K562 (cell line): ENCODE results near the gene CRAT. TPM values are rescaled to one million over a fixed set of nuclear protein-coding genes. Genes with fewer than 3 reads are reported as not detected.

Source experiments
- ATAC-seq: fragments of 200-7000 bp; cut with Tn5 transposase; 3 replicates; pipeline ENCODE4 v1.9.1; 2020; ENCODE audit warnings: moderate library complexity
- BruUV-seq: library from RNA; stranded (reverse); fragments of 400-500 nt; replicated peaks from 2 replicates; lab custom pipeline; 2021; lab: Mats Ljungman, UMichigan
- CTCF ChIA-PET: fragments of 300-600 bp; formaldehyde crosslinking; extraction: SDS; loops from one replicate; lab custom pipeline; 2021; ENCODE audit warnings: low intra/inter-chr PET ratio; lab: Yijun Ruan, JAX
- POLR2A ChIA-PET: fragments of 300-600, 350-650 bp; sonication (Branson Sonifier 250); formaldehyde crosslinking; extraction: SDS; loops from one replicate; lab custom pipeline; 2021; ENCODE audit warnings: antibody characterized with exemption, inconsistent platforms; lab: Yijun Ruan, JAX
- DNase-seq, 4 experiments: peaks; one replicate each; pipeline versions ENCODE4 v3.0.0 to v3.0.0-alpha.2; 2011 to 2018; ENCODE audit warnings: low spot score in 3 of 4, mixed read lengths in 3 of 4; ENCODE audit errors: extremely low read depth in 1 of 4
- FAIRE-seq: peaks from 2 replicates; lab custom pipeline; 2011; peaks lifted over from hg19 to GRCh38; lab: Jason Lieb, UNC
- H2AFZ ChIP-seq: 2 replicates; pipeline ENCODE4 v1.6.0; 2011; ENCODE audit warnings: low read depth, low read length, control low read depth, inconsistent platforms
- H3K27ac ChIP-seq: fragments of 200-600 bp; 3 replicates; pipeline ENCODE4 v1.8.0; 2011; ENCODE audit warnings: low read depth, mild to moderate bottlenecking, control low read depth, inconsistent platforms, low read length, moderate library complexity, mixed read lengths; ENCODE audit errors: extremely low read depth
- H3K27me3 ChIP-seq, 2 experiments: fragments of 300-600 bp in 1 of 2; 2 replicates in 1 of 2; 3 replicates in 1 of 2; pipeline versions ENCODE4 v1.6.0 to v1.8.0; 2011; ENCODE audit warnings: inconsistent platforms in 2 of 2, low read length in 2 of 2, mild to moderate bottlenecking in 1 of 2, mixed read lengths in 1 of 2, moderate library complexity in 1 of 2; ENCODE audit not compliant: control insufficient read depth in 2 of 2, insufficient read depth in 2 of 2
- H3K36me3 ChIP-seq: fragments of 300-600 bp; 3 replicates; pipeline ENCODE4 v1.8.0; 2011; ENCODE audit warnings: mild to moderate bottlenecking, low read length, inconsistent platforms; ENCODE audit not compliant: control insufficient read depth, insufficient read depth
- H3K4me1 ChIP-seq, 2 experiments: fragments of 200-600 bp in 1 of 2; replicated peaks in 1 of 2; 2 replicates in 1 of 2; 3 replicates in 1 of 2; pipeline versions ENCODE4 v1.5.1 to v1.8.0; 2011; ENCODE audit warnings: inconsistent platforms in 2 of 2, low read length in 2 of 2, mild to moderate bottlenecking in 1 of 2, mixed read lengths in 1 of 2, moderate library complexity in 1 of 2; ENCODE audit not compliant: control insufficient read depth in 2 of 2, insufficient read depth in 2 of 2
- H3K4me2 ChIP-seq: 2 replicates; pipeline ENCODE4 v1.6.1; 2011; ENCODE audit warnings: low read length, control low read depth, inconsistent platforms, mixed read lengths; ENCODE audit not compliant: insufficient read depth
- H3K4me3 ChIP-seq: fragments of 200-600 bp; sonication (generic), shearing (Covaris generic); 2 replicates; pipeline ENCODE4 v1.5.1; 2016; ENCODE audit warnings: control low read depth, inconsistent platforms
- H3K79me2 ChIP-seq: fragments of 200-600 bp; 3 replicates; pipeline ENCODE4 v1.8.0; 2011; ENCODE audit warnings: low read length, inconsistent platforms; ENCODE audit not compliant: control insufficient read depth, insufficient read depth
- H3K9ac ChIP-seq, 2 experiments: 2 replicates each; pipeline versions ENCODE4 v1.6.0 to v1.6.1; 2011; ENCODE audit warnings: low read depth in 2 of 2, low read length in 2 of 2, control low read depth in 1 of 2, inconsistent platforms in 1 of 2, mild to moderate bottlenecking in 1 of 2, mixed read lengths in 1 of 2; ENCODE audit not compliant: insufficient read depth in 1 of 2
- H3K9me1 ChIP-seq: one replicate; pipeline ENCODE4 v1.6.0; 2011; ENCODE audit warnings: inconsistent platforms, mild to moderate bottlenecking, low read length, moderate library complexity; ENCODE audit not compliant: control insufficient read depth, insufficient read depth
- H3K9me3 ChIP-seq: replicated peaks from 2 replicates; pipeline ENCODE4 v1.5.1; 2011; ENCODE audit warnings: low read depth, low read length, inconsistent platforms; ENCODE audit not compliant: control insufficient read depth, insufficient read depth
- H4K20me1 ChIP-seq: replicated peaks from 2 replicates; pipeline ENCODE4 v1.6.1; 2011; ENCODE audit warnings: low read length, inconsistent platforms, mixed read lengths; ENCODE audit not compliant: control insufficient read depth, insufficient read depth
- MAFF ChIP-seq: IDR thresholded peaks from 2 replicates; pipeline ENCODE4 v1.6.1; 2012; ENCODE audit warnings: low read length, improper control_type of control experiment
- NBN ChIP-seq: fragments of 450-650 bp; IDR thresholded peaks from 2 replicates; pipeline ENCODE4 v1.6.1; 2016; ENCODE audit warnings: low read depth, mild to moderate bottlenecking
- RAD51 ChIP-seq: fragments of 450-650 bp; IDR thresholded peaks from 2 replicates; pipeline ENCODE4 v1.7.1; 2016; ENCODE audit warnings: low read depth, mild to moderate bottlenecking, borderline replicate concordance
- RBM25 ChIP-seq: fragments of 200-400 bp; formaldehyde crosslinking; IDR thresholded peaks from 2 replicates; pipeline ENCODE4 v1.6.1; 2018; ENCODE audit warnings: low read length, low read depth, moderate library complexity; ENCODE audit not compliant: severe bottlenecking
- ZBTB12 ChIP-seq: fragments of 250-450 bp; sonication (Bioruptor Pico); IDR thresholded peaks from 2 replicates; pipeline ENCODE4 v1.4.0; 2020
- ZNF24 ChIP-seq: fragments of 450-650 bp; IDR thresholded peaks from 2 replicates; pipeline ENCODE4 v1.6.1; 2016
- ZNF384 ChIP-seq: IDR thresholded peaks from 2 replicates; pipeline ENCODE4 v1.6.1; 2012; ENCODE audit warnings: low read depth, low read length, improper control_type of control experiment
- WGBS: fragments of 100-300 bp; shearing (Covaris generic); methylation state at CpG from one replicate; pipeline ENCODE4 v1.1.6; 2016; ENCODE audit warnings: low coverage, mixed read lengths; ENCODE audit not compliant: insufficient coverage; ENCODE audit errors: missing lambda C conversion rate; 5-methylcytosine and 5-hydroxymethylcytosine counted together
- in situ Hi-C: fragments of 300-500 bp; cut with MboI; formaldehyde crosslinking; loops from 4 replicates; pipeline ENCODE4 v1.15.0; 2018; ENCODE audit warnings: inconsistent platforms, mixed read lengths
- intact Hi-C: fragments of 100-400 bp; cut with micrococcal nuclease; formaldehyde crosslinking; loops from 2 replicates; pipeline ENCODE4 v1.14.2; 2022
- polyA plus RNA-seq, 8 experiments: library from polyadenylated mRNA; depleted of rRNA in 4 of 8; stranded (reverse) in 5 of 8; unstranded in 3 of 8; fragments of >200 nt; fragmentation: Nextera tagmentation in 2 of 8; fragmentation: Illumina TruSeq in 1 of 8; extraction: Ambion mirVana in 2 of 8; extraction: Trizol in 1 of 8; gene quantifications; 2 replicates each; pipeline versions ENCODE4 v1.2.1 to v1.2.3, GENCODE V29; 2011 to 2014; ENCODE audit warnings: inconsistent platforms in 1 of 8, missing spikeins in 1 of 8
- total RNA-seq, 7 experiments: library from RNA; depleted of rRNA in 6 of 7; stranded (reverse); fragments of >200 nt in 6 of 7; fragmentation: Illumina TruSeq in 2 of 7; extraction: Trizol in 2 of 7; gene quantifications; 2 replicates each; pipeline versions ENCODE4 v1.2.1 to v1.2.3, GENCODE V29; 2011 to 2021; ENCODE audit warnings: low replicate concordance in 1 of 7

Gene CRAT
- total and polyA plus RNA-seq, 9 of the 15 experiments (the other 6 are each of a cell fraction or from before 2014, with no cell fraction given), result 0.20 to 13.8 (median 5.4) TPM

GRCh38 chr9:129054163-129054851, 56.3 kb downstream of the CRAT start:
- ATAC-seq, result no peak
- H3K4me2 ChIP-seq, result no peak overlapping the region
- H3K9ac ChIP-seq, result no peak overlapping the region
- DNase-seq, result no peak
- no peaks in the 10 kb centered on the region for H3K9me3 ChIP-seq
- H3K36me3 ChIP-seq, result peaks cover 60% of the 10 kb centered on the region; the same call in 2 of the 3 replicates
- no peak overlapping the region for H3K4me3 ChIP-seq
- 0 out of 2 replicates have a peak, but pooled peaks cover 3% of the 10 kb centered on the region for H4K20me1 ChIP-seq
- peaks cover 0 to 3% of the 10 kb centered on the region in 2 experiments; a peak in 1 of 5 replicates for H3K4me1 ChIP-seq
- ChIA-PET CTCF (no interaction called here), POLR2A (interaction anchor here (1.6 kb wide), 1 partner anchor 16 kb away, joined by 5 read pairs; no protein-coding TSS in a partner anchor)
- H3K79me2 ChIP-seq, result no peaks in the 10 kb centered on the region
- no TSS peak for BruUV-seq
- FAIRE-seq, result no peak
- no peaks in the 10 kb centered on the region for H3K9me1 ChIP-seq
- in situ Hi-C loops (no loop called here), intact Hi-C loops (no loop called here)
- WGBS, result 78% methylated on average over 5 of the region's 5 CpGs
- no peak overlapping the region for H3K27ac ChIP-seq
- TF ChIP-seq RAD51 (no peak), NBN (no peak)
- H2AFZ ChIP-seq, result no peak overlapping the region
- H3K27me3 ChIP-seq, result no peaks in the 10 kb centered on the region

- H3K36me3 ChIP-seq, result peaks cover 62% of the 10 kb centered on the region; the same call in 2 of the 3 replicates
- POLR2A ChIA-PET, result interaction anchor here (0.6 to 1.6 kb wide), 2 partner anchors 15 to 405 kb away, joined by 4 to 5 read pairs; no protein-coding TSS in a partner anchor
- no peak overlapping the region for H3K9ac ChIP-seq
- CTCF ChIA-PET, result no interaction called here
- no peaks in the 10 kb centered on the region for H3K9me1 ChIP-seq
- BruUV-seq, result TSS peak; percentile 21
- no peaks in the 10 kb centered on the region for H3K79me2 ChIP-seq
- H3K4me2 ChIP-seq, result no peak overlapping the region
- DNase-seq (peak in 1 of 4 experiments; percentile 8), ATAC-seq (no peak), FAIRE-seq (no peak)
- in situ Hi-C loops, result no loop called here
- 88% methylated on average over 5 of the region's 6 CpGs for WGBS
- TF ChIP-seq ZBTB12, result no peak
- TF ChIP-seq ZNF384, result no peak
- TF ChIP-seq RBM25, result peak; percentile 37
- no peak for TF ChIP-seq MAFF
- TF ChIP-seq ZNF24, result no peak
- no peak overlapping the region for H3K4me3 ChIP-seq
- no peak overlapping the region for H3K27ac ChIP-seq
- H4K20me1 ChIP-seq, result 0 out of 2 replicates have a peak, but pooled peaks cover 3% of the 10 kb centered on the region
- no peaks in the 10 kb centered on the region; a peak in 2 of 5 replicates for H3K4me1 ChIP-seq
- intact Hi-C loops, result no loop called here
- H3K27me3 ChIP-seq, result no peaks in the 10 kb centered on the region
- H3K9me3 ChIP-seq, result no peaks in the 10 kb centered on the region
- no peak overlapping the region for H2AFZ ChIP-seq
Observed at GRCh38 chr9:129053020-129053419, 57.6 kb downstream of the CRAT start.
